NCI-H128 (cell line): ENCODE measurements around the gene IFNL3.
"Not testable (repeated sequence)": the region's sequence is repeated elsewhere in the genome, so short reads cannot be mapped to it uniquely, and the experiment has no call there.

ENCODE experiments used
- DNase-seq: peaks from one replicate; lab custom pipeline; 2025; ENCODE audit not compliant: unreplicated experiment; lab: John Stamatoyannopoulos, UW

Gene IFNL3

GRCh38 chr19:39218230-39219007 is 26.4 kb downstream of the IFNL3 start:
- no peak for DNase-seq

GRCh38 chr19:39217094-39217493 is 27.7 kb downstream of the IFNL3 start:
- no peak for DNase-seq

- not testable (repeated sequence) for DNase-seq
These were observed 29.5 kb downstream of the IFNL3 start for GRCh38 chr19:39215323-39215722.

GRCh38 chr19:39212375-39212742 is 32.4 kb downstream of the IFNL3 start:
- DNase-seq = no peak

- DNase-seq = no peak
These were observed 33.0 kb downstream of the IFNL3 start for GRCh38 chr19:39211731-39212374.

GRCh38 chr19:39209196-39209595 is 35.6 kb downstream of the IFNL3 start:
- DNase-seq = no peak

- DNase-seq = no peak
These were observed 36.5 kb downstream of the IFNL3 start for GRCh38 chr19:39208175-39208795.

- no peak for DNase-seq
These were observed 37.4 kb downstream of the IFNL3 start for GRCh38 chr19:39207293-39207836.

- DNase-seq = no peak
These were observed 38.7 kb downstream of the IFNL3 start for GRCh38 chr19:39206122-39206521.

GRCh38 chr19:39205449-39205764 is 39.4 kb downstream of the IFNL3 start:
- no peak for DNase-seq

GRCh38 chr19:39203372-39204341 is 41.1 kb downstream of the IFNL3 start, which contains the start of gene SYCN:
SYCN (minus strand) TSS chr19:39204263; CDS start chr19:39204254, 9 bp downstream.
- DNase-seq = no peak

GRCh38 chr19:39202998-39203355 is 41.8 kb downstream of the IFNL3 start:
- DNase-seq = no peak

GRCh38 chr19:39200803-39201115 is 44.0 kb downstream of the IFNL3 start:
- no peak for DNase-seq

GRCh38 chr19:39200066-39200802 is 44.6 kb downstream of the IFNL3 start:
- no peak for DNase-seq

- no peak for DNase-seq
These were observed 45.8 kb downstream of the IFNL3 start for GRCh38 chr19:39199025-39199424.

- DNase-seq = no peak
These were observed 47.0 kb downstream of the IFNL3 start for GRCh38 chr19:39197808-39198207.

- no peak for DNase-seq
These were observed 47.8 kb downstream of the IFNL3 start, which contains the start of gene NCCRP1 for GRCh38 chr19:39196860-39197562. NCCRP1 (plus strand) TSS chr19:39196964; CDS start chr19:39196983, 19 bp downstream.

- no peak for DNase-seq
These were observed 48.5 kb downstream of the IFNL3 start for GRCh38 chr19:39196320-39196719.

GRCh38 chr19:39195755-39196154 is 49.1 kb downstream of the IFNL3 start:
- DNase-seq = no peak
